Measurements from ENCODE around the gene PDIA3.
A peak's percentile ranks its signal among the peaks of the same experiment; 100 is the strongest.
"Not testable (repeated sequence)": the region's sequence is repeated elsewhere in the genome, so short reads cannot be mapped to it uniquely, and the experiment has no call there.

Gene PDIA3

DNA sequence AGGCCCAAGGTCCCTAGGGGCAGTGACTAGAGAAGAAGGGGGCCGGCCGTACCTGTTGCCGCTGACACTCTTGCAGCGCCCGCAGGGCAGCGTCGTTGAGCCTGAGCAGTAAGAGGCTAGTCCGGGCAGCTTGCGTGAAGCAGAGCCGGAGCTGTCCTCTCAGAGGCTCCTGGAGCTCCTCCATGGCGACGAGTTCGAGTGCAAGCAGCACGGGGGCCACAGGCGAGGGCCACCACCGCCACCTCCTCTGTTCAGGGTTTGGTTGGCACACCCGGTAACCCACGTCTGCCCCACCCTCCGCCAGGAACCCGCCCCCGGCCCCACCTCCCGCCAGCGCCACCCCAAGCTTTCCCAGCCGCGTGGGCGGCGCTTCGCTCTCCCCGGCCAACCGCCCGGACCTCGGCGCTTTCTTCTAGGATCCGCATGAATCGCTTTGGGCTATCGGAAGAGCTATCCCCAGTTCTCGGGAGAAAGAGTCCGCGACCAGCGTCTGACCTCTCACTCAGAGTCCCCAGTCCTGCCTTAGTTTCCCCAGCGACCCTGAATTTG, 30.6 kb downstream of the PDIA3 start, which contains the start of gene ELL3:
Gene ELL3 (minus strand): TSS at position 249 of the 549 bp plus-strand sequence. CDS start 65 bp downstream, at position 184.
- DNase-seq (ENCODE audit: low read depth): no peak

GRCh38 chr15:43777267-43777914, 31.2 kb downstream of the PDIA3 start:
- DNase-seq (ENCODE audit: low read depth): no peak

- DNase-seq (ENCODE audit: low read depth): no peak
Measured at GRCh38 chr15:43779016-43779415, 32.8 kb downstream of the PDIA3 start.

- DNase-seq (ENCODE audit: low read depth): no peak
Measured at GRCh38 chr15:43789409-43789808, 43.2 kb downstream of the PDIA3 start.

- peak; percentile 99 for DNase-seq (ENCODE audit: low read depth)
Measured at GRCh38 chr15:43791993-43792760, 45.9 kb downstream of the PDIA3 start, which contains the start of gene SERF2. SERF2 (plus strand) TSS chr15:43792320; CDS start chr15:43792377, 57 bp downstream.

DNA sequence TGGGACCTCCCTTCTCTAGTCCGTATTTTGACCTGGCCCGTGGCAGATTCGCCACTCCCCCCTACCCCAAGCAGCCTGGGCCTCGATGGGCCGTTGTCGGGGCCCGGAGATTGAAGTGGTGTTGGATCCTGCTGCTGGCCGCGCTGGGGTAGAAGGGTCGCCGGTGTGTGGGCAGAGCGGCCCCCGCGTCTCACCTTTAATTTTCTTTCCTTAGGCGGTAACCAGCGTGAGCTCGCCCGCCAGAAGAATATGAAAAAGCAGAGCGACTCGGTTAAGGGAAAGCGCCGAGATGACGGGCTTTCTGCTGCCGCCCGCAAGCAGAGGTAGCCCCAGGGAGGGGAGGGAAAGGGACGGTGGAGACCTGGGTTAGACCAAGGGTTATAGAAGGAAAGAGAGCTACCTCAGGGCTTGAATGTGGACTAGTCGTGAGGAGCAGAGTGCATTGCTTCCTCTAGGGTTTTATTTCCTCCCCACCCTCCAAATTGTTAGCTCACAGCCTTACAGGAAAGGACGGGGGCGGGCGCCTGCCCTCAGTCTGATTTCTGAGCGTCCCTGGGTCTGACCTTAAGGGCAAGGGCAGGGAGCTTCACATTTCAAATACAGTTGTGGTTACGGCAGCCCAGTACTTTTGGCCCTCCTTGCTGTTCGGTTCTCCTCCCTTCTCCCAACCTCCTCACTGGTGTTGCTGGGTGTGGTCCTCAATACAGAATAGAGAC, 46.7 kb downstream of the PDIA3 start:
- no peak for DNase-seq (ENCODE audit: low read depth)

DNA sequence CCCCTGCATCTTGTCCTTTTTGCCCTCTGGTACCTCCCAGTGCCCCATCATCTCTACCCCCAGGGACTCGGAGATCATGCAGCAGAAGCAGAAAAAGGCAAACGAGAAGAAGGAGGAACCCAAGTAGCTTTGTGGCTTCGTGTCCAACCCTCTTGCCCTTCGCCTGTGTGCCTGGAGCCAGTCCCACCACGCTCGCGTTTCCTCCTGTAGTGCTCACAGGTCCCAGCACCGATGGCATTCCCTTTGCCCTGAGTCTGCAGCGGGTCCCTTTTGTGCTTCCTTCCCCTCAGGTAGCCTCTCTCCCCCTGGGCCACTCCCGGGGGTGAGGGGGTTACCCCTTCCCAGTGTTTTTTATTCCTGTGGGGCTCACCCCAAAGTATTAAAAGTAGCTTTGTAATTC, 47.4 kb downstream of the PDIA3 start:
- DNase-seq (ENCODE audit: low read depth): no peak

DNA sequence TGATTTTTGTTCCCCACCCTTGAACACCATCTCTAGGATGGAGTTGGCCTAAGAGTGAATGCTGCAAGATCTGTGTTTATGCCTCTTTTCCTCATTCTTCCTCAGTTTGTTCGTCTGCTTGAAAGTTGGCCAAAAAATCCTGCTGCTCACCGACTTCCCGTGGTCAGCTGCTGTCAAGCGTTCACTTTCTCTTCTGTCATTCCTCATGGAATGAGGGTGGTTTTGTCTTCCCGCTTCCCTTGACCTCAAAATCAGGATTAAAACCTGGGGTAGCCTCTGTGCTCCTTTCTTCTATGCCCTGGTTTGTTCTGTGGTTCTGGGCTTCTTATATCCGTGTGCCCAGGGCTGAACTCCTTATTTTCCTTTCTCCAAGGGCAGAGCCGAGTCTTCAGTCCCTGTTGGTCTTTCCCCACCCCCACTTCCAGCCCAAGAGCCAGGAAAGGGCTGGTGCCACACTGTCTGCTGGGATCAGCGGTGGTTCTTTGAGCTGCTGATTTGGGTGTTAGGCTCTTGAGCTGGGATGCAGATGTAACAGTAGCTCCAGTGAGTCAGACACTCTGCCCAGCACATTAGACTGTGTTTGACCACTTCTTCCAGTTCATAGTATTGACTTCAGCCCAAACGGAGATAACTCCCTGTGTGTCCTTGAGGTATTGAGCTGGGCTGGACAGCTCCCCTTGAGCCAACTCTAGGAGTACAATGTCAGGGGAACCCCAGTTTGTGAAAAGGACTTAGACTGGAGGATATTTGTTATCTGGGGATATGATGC, 48.2 kb downstream of the PDIA3 start:
- no peak for DNase-seq (ENCODE audit: low read depth)

- DNase-seq (ENCODE audit: low read depth): no peak
Measured at GRCh38 chr15:43795197-43795596, 49.0 kb downstream of the PDIA3 start.

DNA sequence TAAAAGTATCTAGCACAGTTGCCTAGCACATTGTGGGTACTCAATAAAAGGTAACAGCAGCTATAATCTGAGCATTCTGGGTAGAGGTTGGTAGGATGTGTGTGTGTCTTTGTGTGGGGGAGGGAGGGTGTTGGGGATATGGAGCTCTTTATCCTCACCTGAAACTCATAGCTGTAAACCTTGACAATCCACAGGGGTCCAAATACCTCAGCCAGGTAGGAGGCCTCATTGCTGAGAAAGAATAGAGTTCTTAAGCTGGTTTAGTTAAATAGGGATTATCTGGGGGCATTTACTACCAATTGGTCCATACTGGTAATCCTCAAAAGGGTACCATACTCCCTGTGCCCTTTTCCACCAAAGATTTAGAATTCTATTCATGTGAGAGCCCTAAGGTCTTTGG, 49.8 kb downstream of the PDIA3 start:
- no peak for DNase-seq (ENCODE audit: low read depth)

DNA sequence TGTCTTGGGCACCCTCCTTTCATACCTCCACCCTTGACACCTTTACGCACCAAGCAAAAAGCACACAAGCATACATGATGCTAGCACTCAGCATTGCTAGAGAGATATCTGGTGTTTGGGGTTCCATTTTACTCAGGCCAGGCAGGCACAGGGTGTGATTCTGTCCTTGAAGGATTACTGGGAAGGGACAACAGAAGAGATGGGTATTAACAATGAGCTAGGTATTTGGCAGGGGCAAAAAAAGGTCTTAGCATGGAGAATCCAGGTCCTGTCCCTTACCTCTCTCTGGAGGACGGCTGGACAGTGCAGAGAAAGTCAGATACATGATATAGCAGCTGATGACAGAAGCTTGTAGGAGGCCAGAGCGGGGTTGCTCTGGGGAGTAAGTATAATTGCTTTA, 50.3 kb downstream of the PDIA3 start:
- no peak for DNase-seq (ENCODE audit: low read depth)

DNA sequence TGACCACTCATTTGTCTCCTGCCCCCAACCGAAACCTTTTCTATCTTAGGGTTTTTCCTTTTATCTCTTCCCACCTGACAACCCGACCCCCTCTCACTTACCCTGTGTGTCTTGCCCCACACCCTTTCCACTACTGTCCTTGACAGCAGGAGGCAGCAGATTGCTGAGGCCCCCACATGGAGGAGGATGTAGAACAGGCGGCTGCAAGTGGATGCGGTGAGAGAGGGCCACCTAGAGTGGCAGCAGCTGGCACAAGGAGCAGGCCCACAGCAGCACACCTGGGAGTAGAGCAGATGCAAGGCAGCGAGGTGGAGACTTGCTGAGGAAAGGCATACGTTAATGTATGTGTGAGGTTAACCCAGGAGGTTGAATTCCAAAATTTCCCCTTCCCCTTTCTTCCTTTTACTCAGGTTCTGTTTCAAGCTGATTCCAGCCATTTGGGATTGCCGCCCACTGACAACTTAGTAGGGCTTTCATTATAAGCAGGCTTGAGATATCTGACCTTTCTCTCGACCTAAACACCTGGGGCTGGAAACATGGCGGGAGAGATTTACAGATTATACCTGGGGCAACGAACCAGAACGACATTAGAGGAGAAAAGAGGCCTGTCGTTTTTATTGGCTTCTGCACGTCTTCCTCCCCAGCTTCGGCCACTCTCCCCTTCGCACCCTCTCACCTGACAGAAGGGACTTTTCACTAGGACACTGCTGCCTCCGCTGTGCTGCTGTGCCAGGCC, 53.1 kb downstream of the PDIA3 start:
- DNase-seq (ENCODE audit: low read depth): no peak

DNA sequence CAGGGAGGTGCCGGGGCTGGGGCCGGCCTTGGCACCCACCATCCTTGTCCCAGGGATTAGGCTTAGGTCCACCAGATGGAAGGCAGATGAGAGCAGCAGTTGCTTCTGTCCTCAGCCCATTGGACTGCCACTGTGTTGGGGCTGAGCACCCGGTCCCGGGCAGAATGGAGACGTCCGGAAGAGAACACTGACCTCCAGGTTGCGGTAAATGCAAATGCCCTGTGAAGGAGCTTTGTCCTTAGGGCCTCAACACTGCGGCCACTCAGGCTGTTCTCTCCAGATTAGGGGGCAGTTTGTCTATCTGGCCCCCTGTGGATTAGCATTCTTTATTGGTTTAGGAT, 53.7 kb downstream of the PDIA3 start, which contains the start of gene SERINC4:
Gene SERINC4 (minus strand): TSS at position 276 of the 341 bp plus-strand sequence. CDS start 234 bp downstream, at position 42.
- no peak for DNase-seq (ENCODE audit: low read depth)

GRCh38 chr15:43800286-43801141, 54.3 kb downstream of the PDIA3 start, which contains the start of gene HYPK:
HYPK (plus strand) TSS chr15:43800599; CDS start chr15:43800623, 24 bp downstream.
- peak; percentile 80 for DNase-seq (ENCODE audit: low read depth)

DNA sequence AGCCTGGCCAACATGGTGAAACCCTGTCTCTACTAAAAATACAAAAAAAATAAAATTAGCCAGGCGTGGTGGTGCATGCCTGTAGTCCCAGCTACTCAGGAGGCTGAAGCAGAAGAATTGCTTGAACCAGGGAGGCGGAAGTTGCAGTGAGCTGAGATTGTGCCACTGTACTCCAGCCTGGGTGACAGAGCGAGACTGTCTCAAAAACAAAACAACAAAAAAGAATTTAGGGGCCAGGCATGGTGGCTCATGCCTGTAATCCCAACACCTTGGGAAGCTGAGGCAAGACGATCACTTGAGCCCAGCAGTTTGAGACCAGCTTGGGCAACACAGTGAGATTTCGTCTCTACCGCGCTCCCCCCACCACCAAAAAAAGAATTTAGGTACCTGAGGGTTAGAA, 56.4 kb downstream of the PDIA3 start:
- DNase-seq (ENCODE audit: low read depth): not testable (repeated sequence)

DNA sequence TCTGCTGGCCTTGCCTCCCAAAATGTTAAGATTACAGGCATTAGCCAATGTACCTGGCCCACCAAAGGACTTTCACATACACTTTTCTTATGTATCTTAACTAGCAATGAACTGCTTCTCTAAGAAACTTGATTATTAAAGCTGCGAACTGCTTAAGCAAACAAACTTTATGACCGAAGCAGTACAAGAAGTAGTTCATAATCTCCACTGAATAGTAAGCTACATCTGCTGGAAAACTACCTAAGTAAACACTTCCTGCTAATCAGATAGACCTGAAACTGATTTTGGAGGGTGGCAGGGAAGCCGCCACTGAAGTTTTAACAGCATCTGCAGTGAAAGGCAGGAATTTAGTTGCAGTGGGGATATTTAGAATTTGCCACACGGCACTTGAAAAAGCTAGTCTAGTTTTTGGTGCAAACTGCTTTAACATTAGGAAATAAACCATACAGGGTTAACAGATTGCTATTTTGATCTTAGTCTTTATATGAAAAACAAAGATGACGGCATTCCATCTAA, 62.3 kb downstream of the PDIA3 start:
- no peak for DNase-seq (ENCODE audit: low read depth)

DNA sequence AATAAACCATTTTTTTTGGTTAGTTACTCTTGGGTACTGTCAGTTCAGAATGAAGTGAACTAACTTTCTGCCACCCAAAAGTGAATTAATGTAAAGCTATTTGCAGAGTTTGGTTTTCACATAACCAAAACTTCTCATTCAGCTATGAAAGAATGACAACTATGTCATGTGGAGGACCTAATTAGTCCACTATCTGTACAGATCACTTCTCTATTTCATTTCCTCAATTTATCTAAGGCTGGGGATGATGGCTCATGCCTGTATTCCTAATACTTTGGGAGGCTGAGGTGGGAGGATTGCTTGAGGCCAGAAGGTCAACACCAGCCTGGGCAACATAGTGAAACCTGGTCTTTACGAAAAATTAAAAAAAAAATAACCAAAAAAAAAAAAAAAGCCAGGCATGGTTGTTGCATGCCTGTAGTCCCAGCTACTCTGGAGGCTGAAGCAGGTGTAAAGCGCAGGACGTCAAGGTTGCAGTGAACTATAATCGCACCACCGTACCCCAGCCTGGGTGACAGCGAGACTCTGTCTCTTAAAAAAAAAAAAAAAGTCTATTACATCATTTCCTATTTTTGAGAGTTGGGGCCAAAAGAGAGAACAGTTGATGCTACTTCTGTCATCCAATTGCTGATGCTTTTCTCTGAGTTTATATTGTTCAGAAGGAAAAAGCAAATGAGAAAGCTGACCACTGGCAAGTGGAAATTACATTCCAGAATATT, 62.9 kb downstream of the PDIA3 start:
- no peak for DNase-seq (ENCODE audit: low read depth)

DNA sequence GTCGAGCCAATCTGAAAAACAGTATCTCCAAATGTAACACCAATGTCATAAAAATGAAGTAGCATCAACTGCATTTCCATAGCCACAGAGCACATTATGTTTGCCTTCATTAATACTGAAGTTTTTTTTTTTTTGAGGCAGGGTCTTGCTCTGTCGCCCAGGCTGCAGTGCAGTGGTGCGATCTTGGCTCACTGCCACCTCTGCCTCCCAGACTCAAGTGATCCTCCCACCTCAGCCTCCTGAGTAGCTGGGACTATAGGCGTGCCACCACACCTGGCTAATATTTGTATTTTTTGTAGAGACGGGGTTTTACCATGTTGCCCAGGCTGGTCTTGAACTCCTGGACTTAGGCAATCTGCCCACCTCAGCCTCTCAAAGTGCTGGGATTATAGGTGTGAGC, 68.8 kb downstream of the PDIA3 start:
- DNase-seq (ENCODE audit: low read depth): not testable (repeated sequence)

GRCh38 chr15:43821505-43821904, 75.3 kb downstream of the PDIA3 start:
- no peak for DNase-seq (ENCODE audit: low read depth)
